ENCODE results near the gene POLE3. TPM values are rescaled to one million over a fixed set of nuclear protein-coding genes. Genes with fewer than 3 reads are reported as not detected.
"Not testable (repeated sequence)": the region's sequence is repeated elsewhere in the genome, so short reads cannot be mapped to it uniquely, and the experiment has no call there.

Gene POLE3
- total RNA-seq, 4 donors from 2014 or later, result 20.9 to 39.1 (median 27.1) TPM

- intact Hi-C loops (cut with DNase I; ENCODE audit: low total_unique reads), result loop anchor here (5.0 kb wide), 1 partner anchor 103 kb away; no protein-coding TSS in a partner anchor
- H3K4me3 ChIP-seq (ENCODE audit: low read depth, poor library complexity, severe bottlenecking), result peak overlapping the region; percentile 75
- 0% methylated on average over 9 to 13 of the region's 20 CpGs for WGBS, 2 donors
- TF ChIP-seq CTCF (IDR thresholded peaks at IDR 0.05), result no peak
- no peak for TF ChIP-seq POLR2A (IDR thresholded peaks at IDR 0.05)
- DNase-seq (ENCODE audit: low spot score in 2 of 2), result no peak
Observed at GRCh38 chr9:113409883-113410206, 630 bp downstream of the POLE3 start.

GRCh38 chr9:113409481-113409880 lies 994 bp downstream of the POLE3 start:
- intact Hi-C loops (cut with DNase I; ENCODE audit: low total_unique reads), result loop anchor here (5.0 kb wide), 1 partner anchor 102 kb away; no protein-coding TSS in a partner anchor
- WGBS, 2 donors, result 34 to 37% methylated on average over 10 of the region's 10 CpGs
- H3K4me3 ChIP-seq (ENCODE audit: low read depth, poor library complexity, severe bottlenecking), result peak overlapping the region; percentile 75
- no peak for TF ChIP-seq POLR2A (IDR thresholded peaks at IDR 0.05)
- no peak for TF ChIP-seq CTCF (IDR thresholded peaks at IDR 0.05)
- DNase-seq (ENCODE audit: low spot score in 2 of 2), result no peak

GRCh38 chr9:113406873-113407511 lies 3.5 kb downstream of the POLE3 start:
- WGBS, 2 donors, result 24 to 26% methylated on average over 7 of the region's 7 CpGs

GRCh38 chr9:113406353-113406752 lies 4.1 kb downstream of the POLE3 start:
- DNase-seq (ENCODE audit: low spot score in 2 of 2); H3K4me3 ChIP-seq (ENCODE audit: low read depth, poor library complexity, severe bottlenecking): not testable (repeated sequence)
- WGBS, 2 donors, result 87 to 88% methylated on average over 9 of the region's 9 CpGs
- intact Hi-C loops (cut with DNase I; ENCODE audit: low total_unique reads), result loop anchor here (5.0 kb wide), 1 partner anchor 99 kb away; no protein-coding TSS in a partner anchor

More at GRCh38 chr9:113406873-113407511, 3.5 kb downstream of the POLE3 start:
- H3K4me3 ChIP-seq (ENCODE audit: low read depth, poor library complexity, severe bottlenecking), result not testable (repeated sequence)
- peak in 1 of 2 donors; percentile 51 for DNase-seq (ENCODE audit: low spot score in 2 of 2)
- TF ChIP-seq CTCF (IDR thresholded peaks at IDR 0.05), result peak in 1 of 3 donors; percentile 70
- intact Hi-C loops (cut with DNase I; ENCODE audit: low total_unique reads), result loop anchor here (5.0 kb wide), 1 partner anchor 100 kb away; no protein-coding TSS in a partner anchor

GRCh38 chr9:113403646-113404045 lies 6.8 kb downstream of the POLE3 start:
- DNase-seq (ENCODE audit: low spot score in 2 of 2), result no peak
- intact Hi-C loops (cut with DNase I; ENCODE audit: low total_unique reads), result no loop called here
- TF ChIP-seq CTCF (IDR thresholded peaks at IDR 0.05) (no peak), POLR2A (IDR thresholded peaks at IDR 0.05) (no peak)
- H3K4me3 ChIP-seq (ENCODE audit: low read depth, poor library complexity, severe bottlenecking), result no peak overlapping the region
- WGBS, 2 donors, result 80 to 85% methylated on average over 2 of the region's 2 CpGs

- peak within 1 kb of the TSS; percentile 57 for H3K4me3 ChIP-seq (ENCODE audit: low read depth, poor library complexity, severe bottlenecking)
- DNase-seq (ENCODE audit: low spot score in 2 of 2), result peak; percentile 97 to 100
- intact Hi-C loops (cut with DNase I; ENCODE audit: low total_unique reads), result no loop called here
- TF ChIP-seq POLR2A (IDR thresholded peaks at IDR 0.05) (no peak), CTCF (IDR thresholded peaks at IDR 0.05) (peak in 1 of 3 donors; percentile 54)
- WGBS, 2 donors, result 2% methylated on average over 22 to 34 of the region's 50 CpGs
Observed at GRCh38 chr9:113401027-113401792, 9.3 kb downstream of the POLE3 start, which contains the start of gene ALAD. TSS of gene ALAD (minus strand) at chr9:113401284. CDS start at chr9:113393559, 7,725 bp downstream.

All from lower leg skin (tissue), 4 donors.